T-cell (primary cell): ENCODE data around the gene PHYKPL. TPM values are rescaled to one million over a fixed set of nuclear protein-coding genes. Genes with fewer than 3 reads are reported as not detected.

Experiments
- ATAC-seq, 4 experiments: fragments of 200-7000 bp in 3 of 4; fragments of 150-1000 bp in 1 of 4; cut with Tn5 transposase; replicated peaks in 1 of 4; 1 replicate in 3 of 4; 2 replicates in 1 of 4; pipeline ENCODE4 v1.10.0; 2021; ENCODE audit warnings: moderate library complexity in 3 of 4, mild to moderate bottlenecking in 2 of 4, moderate number of reproducible peaks in 1 of 4
- CTCF ChIA-PET, 2 donors: fragments of 300-600 bp; sonication (Branson Sonifier 250); formaldehyde crosslinking; loops; one replicate each; lab custom pipeline; 2022; ENCODE audit warnings: antibody characterized with exemption in 2 of 2; lab: Charles Lee
- POLR2A ChIA-PET, 2 donors: fragments of 300-600 bp; sonication (Branson Sonifier 250); formaldehyde crosslinking; loops; one replicate each; lab custom pipeline; 2022; ENCODE audit warnings: antibody characterized with exemption in 2 of 2; lab: Charles Lee
- DNase-seq, 35 experiments: peaks; one replicate each; pipeline versions ENCODE4 v3.0.0 to v3.0.0-alpha.2; 2013 to 2023
- H3K27ac ChIP-seq: one replicate; pipeline ENCODE4 v1.5.1; 2013; ENCODE audit warnings: low read length
- H3K27me3 ChIP-seq, 2 experiments: replicated peaks in 1 of 2; 1 replicate in 1 of 2; 2 replicates in 1 of 2; pipeline versions ENCODE4 v1.6.1 to v1.7.0; 2013; ENCODE audit warnings: low read length in 1 of 2, mixed read lengths in 1 of 2; ENCODE audit not compliant: control insufficient read depth in 2 of 2, insufficient read depth in 2 of 2; ENCODE audit errors: extremely low read depth in 1 of 2
- H3K36me3 ChIP-seq, 2 donors: 1 replicate in 1 of 2; 2 replicates in 1 of 2; pipeline versions ENCODE4 v1.6.1 to v1.7.0; 2013; ENCODE audit warnings: low read length in 1 of 2; ENCODE audit not compliant: control insufficient read depth in 2 of 2, insufficient read depth in 1 of 2; ENCODE audit errors: extremely low read depth in 1 of 2
- H3K4me1 ChIP-seq, 2 experiments: 1 replicate in 1 of 2; 2 replicates in 1 of 2; pipeline versions ENCODE4 v1.6.1 to v1.7.0; 2013; ENCODE audit warnings: low read length in 2 of 2, mixed read lengths in 1 of 2; ENCODE audit not compliant: insufficient read depth in 2 of 2, control insufficient read depth in 1 of 2; ENCODE audit errors: extremely low read depth in 1 of 2
- H3K4me3 ChIP-seq, 2 donors: 1 replicate in 1 of 2; 2 replicates in 1 of 2; pipeline versions ENCODE4 v1.5.1 to v1.7.0; 2013; ENCODE audit warnings: mild to moderate bottlenecking in 2 of 2, low read length in 1 of 2, moderate library complexity in 1 of 2; ENCODE audit not compliant: control insufficient read depth in 1 of 2; ENCODE audit errors: extremely low read depth in 1 of 2
- H3K9me3 ChIP-seq: 2 replicates; pipeline ENCODE4 v1.7.0; 2013
- H3K27ac Mint-ChIP-seq, 2 donors: one replicate each; pipeline ENCODE4 v1.8.0; 2020 to 2021; ENCODE audit warnings: mild to moderate bottlenecking in 2 of 2, mixed read lengths in 2 of 2
- H3K27me3 Mint-ChIP-seq, 2 donors: one replicate each; pipeline ENCODE4 v1.8.0; 2021 to 2022; ENCODE audit warnings: mixed read lengths in 2 of 2
- H3K36me3 Mint-ChIP-seq: one replicate; pipeline ENCODE4 v1.8.0; 2021; ENCODE audit warnings: mixed read lengths
- H3K4me1 Mint-ChIP-seq, 3 donors: one replicate each; pipeline ENCODE4 v1.8.0; 2020 to 2022; ENCODE audit warnings: mixed read lengths in 3 of 3, mild to moderate bottlenecking in 1 of 3
- H3K4me3 Mint-ChIP-seq, 3 donors: one replicate each; pipeline ENCODE4 v1.8.0; 2020 to 2022; ENCODE audit warnings: mild to moderate bottlenecking in 3 of 3, mixed read lengths in 3 of 3, moderate library complexity in 3 of 3
- H3K9me3 Mint-ChIP-seq, 3 donors: one replicate each; pipeline ENCODE4 v1.8.0; 2020 to 2022; ENCODE audit warnings: mixed read lengths in 3 of 3
- WGBS: methylation state at CpG from one replicate; pipeline ENCODE4 v1.1.5; 2013; ENCODE audit warnings: missing lambda C conversion rate; ENCODE audit not compliant: insufficient coverage; 5-methylcytosine and 5-hydroxymethylcytosine counted together
- total RNA-seq, 35 experiments: library from RNA in 6 of 35; stranded (reverse) in 6 of 35; fragments of 120-200 nt in 1 of 35; gene quantifications; one replicate each; pipeline versions ENCODE4 v1.2.1 to v1.2.4 and lab custom pipeline; 2013 to 2026

PHYKPL gene
- total RNA-seq, 5 donors from 2014 or later (not counting 1 experiment from before 2014, with no cell fraction given) = 135 to 208 (median 193) TPM

DNA sequence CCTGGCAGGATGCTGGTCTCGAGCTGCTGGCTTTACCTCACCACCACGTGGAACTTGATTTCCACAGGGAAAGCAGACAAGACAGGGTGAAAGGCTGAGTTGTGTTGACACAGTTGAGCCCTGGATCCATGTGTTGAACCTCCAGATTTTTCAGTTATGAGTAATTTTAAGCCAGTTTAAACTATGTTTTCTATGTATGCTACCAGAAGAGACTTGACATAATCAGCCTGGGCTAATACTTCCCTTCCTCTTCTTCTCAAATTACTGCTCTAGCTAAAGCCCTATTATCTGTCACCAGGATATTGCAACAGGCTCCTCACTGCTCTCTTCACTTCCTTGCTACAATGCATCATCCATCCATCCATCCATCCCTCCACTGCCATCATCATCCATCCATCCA lies 12.0 kb upstream of the PHYKPL start:
- Histone ChIP-seq H3K27ac (no peak overlapping the region), H3K27me3 (no peaks in the 10 kb centered on the region), H3K4me3 (no peak overlapping the region), H3K4me1 (peaks cover 3 to 48% of the 10 kb centered on the region in 2 experiments), H3K36me3 (no peaks in the 10 kb centered on the region), H3K9me3 (no peaks in the 10 kb centered on the region)
- Mint-ChIP-seq H3K36me3 (no peaks in the 10 kb centered on the region), H3K4me1 (peaks cover 25 to 43% (median 32%) of the 10 kb centered on the region in 3 donors), H3K27me3 (no peaks in the 10 kb centered on the region), H3K9me3 (no peaks in the 10 kb centered on the region), H3K27ac (no peak overlapping the region), H3K4me3 (no peak overlapping the region)
- no CpG with 5 or more reads among the region's 2 CpGs for WGBS
- DNase-seq (no peak), ATAC-seq (no peak)
- ChIA-PET CTCF (no interaction called here), POLR2A (no interaction called here)

- Mint-ChIP-seq H3K27me3 (no peaks in the 10 kb centered on the region), H3K4me1 (peaks cover 28 to 46% (median 32%) of the 10 kb centered on the region in 3 donors), H3K27ac (peak overlapping the region; percentile 46 to 84), H3K9me3 (no peaks in the 10 kb centered on the region), H3K4me3 (peak overlapping the region in 1 of 3 donors; percentile 52), H3K36me3 (no peaks in the 10 kb centered on the region)
- CTCF ChIA-PET = no interaction called here
- no peak overlapping the region for H3K27ac ChIP-seq
- no peaks in the 10 kb centered on the region for H3K9me3 ChIP-seq
- POLR2A ChIA-PET = interaction anchor here in 1 of 2 donors (1.0 kb wide), 1 partner anchor 9 kb away, joined by 13 read pairs; no protein-coding TSS in a partner anchor
- WGBS = 61% methylated on average over 4 of the region's 10 CpGs
- H3K27me3 ChIP-seq = no peaks in the 10 kb centered on the region
- peaks cover 11 to 46% of the 10 kb centered on the region in 2 experiments for H3K4me1 ChIP-seq
- H3K4me3 ChIP-seq = no peak overlapping the region
- no peak for ATAC-seq
- H3K36me3 ChIP-seq = no peaks in the 10 kb centered on the region
- peak in 1 of 35 experiments; percentile 25 for DNase-seq
These were observed 9.8 kb upstream of the PHYKPL start for GRCh38 chr5:178242416-178242815.

DNA sequence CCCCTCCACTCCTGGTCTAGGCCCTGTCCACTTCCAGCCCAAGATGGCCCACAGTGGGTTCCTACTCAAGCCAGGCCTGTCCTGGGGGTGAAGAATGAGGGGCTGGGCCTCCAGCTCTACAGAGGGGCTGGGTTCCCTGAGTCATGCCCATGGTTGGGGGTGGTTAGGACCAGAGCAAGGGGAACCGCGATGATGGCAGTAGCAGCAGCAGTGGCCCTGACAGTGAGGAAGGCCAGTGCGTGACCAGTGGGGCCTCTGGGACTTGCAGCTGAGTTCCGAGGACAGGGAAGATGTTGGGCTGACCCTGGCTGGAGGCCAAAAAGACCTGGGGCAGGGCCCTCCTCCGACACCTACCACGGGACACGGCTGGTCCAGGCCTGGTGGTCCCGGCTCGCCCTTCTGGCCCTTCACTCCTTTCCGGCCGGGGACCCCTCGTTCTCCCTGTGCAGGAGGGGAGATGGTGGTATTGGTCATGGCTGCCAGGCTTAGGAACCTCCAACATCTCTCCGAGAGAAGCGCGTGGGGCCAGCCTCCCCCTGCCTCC lies 9.2 kb upstream of the PHYKPL start:
- peaks cover 11 to 49% of the 10 kb centered on the region in 2 experiments for H3K4me1 ChIP-seq
- 71% methylated on average over 4 of the region's 15 CpGs for WGBS
- CTCF ChIA-PET = no interaction called here

GRCh38 chr5:178241231-178241663 lies 8.6 kb upstream of the PHYKPL start:
- peak overlapping the region; percentile 17 to 77 (median 35) for H3K4me3 Mint-ChIP-seq
- Histone ChIP-seq H3K4me3 (no peak overlapping the region), H3K4me1 (peaks cover 11 to 54% of the 10 kb centered on the region in 2 experiments), H3K36me3 (no peaks in the 10 kb centered on the region), H3K27ac (peak overlapping the region; percentile 31), H3K27me3 (no peaks in the 10 kb centered on the region), H3K9me3 (no peaks in the 10 kb centered on the region)
- no peaks in the 10 kb centered on the region for H3K36me3 Mint-ChIP-seq
- peak overlapping the region; percentile 88 to 93 for H3K27ac Mint-ChIP-seq
- 25% methylated on average over 4 of the region's 8 CpGs for WGBS
- ChIA-PET CTCF (no interaction called here), POLR2A (no interaction called here)
- ATAC-seq = peak; percentile 13 to 51 (median 28)
- H3K4me1 Mint-ChIP-seq = peaks cover 34 to 50% (median 43%) of the 10 kb centered on the region in 3 donors
- no peaks in the 10 kb centered on the region for H3K27me3 Mint-ChIP-seq
- peak in 1 of 35 experiments; percentile 31 for DNase-seq
- no peaks in the 10 kb centered on the region for H3K9me3 Mint-ChIP-seq

More for the DNA sequence above, 9.2 kb upstream of the PHYKPL start:
- H3K4me3 Mint-ChIP-seq = peak overlapping the region in 1 of 3 donors; percentile 77
- peak in 2 of 4 experiments; percentile 9 to 15 for ATAC-seq
- H3K9me3 ChIP-seq = no peaks in the 10 kb centered on the region
- peak overlapping the region; percentile 88 to 93 for H3K27ac Mint-ChIP-seq
- POLR2A ChIA-PET = no interaction called here
- H3K9me3 Mint-ChIP-seq = no peaks in the 10 kb centered on the region
- peak overlapping the region; percentile 31 for H3K27ac ChIP-seq
- H3K27me3 Mint-ChIP-seq = no peaks in the 10 kb centered on the region
- H3K36me3 Mint-ChIP-seq = no peaks in the 10 kb centered on the region
- no peaks in the 10 kb centered on the region for H3K27me3 ChIP-seq
- H3K36me3 ChIP-seq = no peaks in the 10 kb centered on the region
- H3K4me1 Mint-ChIP-seq = peaks cover 29 to 47% (median 39%) of the 10 kb centered on the region in 3 donors
- H3K4me3 ChIP-seq = no peak overlapping the region
- no peak for DNase-seq

GRCh38 chr5:178240766-178241165 lies 8.2 kb upstream of the PHYKPL start:
- peak overlapping the region; percentile 88 to 93 for H3K27ac Mint-ChIP-seq
- H3K4me1 Mint-ChIP-seq = peaks cover 34 to 50% (median 43%) of the 10 kb centered on the region in 3 donors
- peak in 1 of 35 experiments; percentile 26 for DNase-seq
- WGBS = 40% methylated on average over 9 of the region's 9 CpGs
- ChIA-PET POLR2A (no interaction called here), CTCF (no interaction called here)
- peak overlapping the region; percentile 35 to 77 (median 39) for H3K4me3 Mint-ChIP-seq
- Histone ChIP-seq H3K4me1 (peaks cover 11 to 59% of the 10 kb centered on the region in 2 experiments), H3K36me3 (no peaks in the 10 kb centered on the region), H3K4me3 (peak overlapping the region in 1 of 2 donors; percentile 26), H3K9me3 (no peaks in the 10 kb centered on the region), H3K27me3 (no peaks in the 10 kb centered on the region), H3K27ac (peak overlapping the region; percentile 31)
- H3K27me3 Mint-ChIP-seq = no peaks in the 10 kb centered on the region
- peak in 3 of 4 experiments; percentile 25 to 43 (median 43) for ATAC-seq
- H3K9me3 Mint-ChIP-seq = no peaks in the 10 kb centered on the region
- H3K36me3 Mint-ChIP-seq = no peaks in the 10 kb centered on the region

DNA sequence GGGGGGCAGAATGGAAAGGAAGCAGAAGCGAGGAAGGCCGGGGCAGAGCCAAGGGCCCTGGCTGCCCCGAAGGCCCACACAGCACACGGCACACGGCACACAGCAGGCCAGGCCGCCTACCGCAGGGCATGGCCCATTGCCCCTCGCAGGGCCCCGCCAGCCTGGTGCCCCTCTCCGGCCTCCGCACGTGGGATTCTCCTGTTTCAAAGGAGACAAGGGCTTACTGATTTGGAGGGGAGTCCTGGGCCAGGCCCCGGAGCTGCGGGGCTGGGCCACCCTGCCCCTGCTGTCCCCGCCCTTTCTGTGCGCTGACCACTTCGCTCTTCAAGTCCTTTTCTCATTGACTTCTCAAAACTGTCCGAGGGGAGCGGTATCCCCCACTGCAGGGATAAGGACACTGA lies 7.7 kb upstream of the PHYKPL start:
- 88% methylated on average over 12 of the region's 19 CpGs for WGBS
- Histone ChIP-seq H3K27ac (peak overlapping the region; percentile 67), H3K27me3 (no peaks in the 10 kb centered on the region), H3K4me3 (peak overlapping the region in 1 of 2 donors; percentile 26), H3K9me3 (no peaks in the 10 kb centered on the region), H3K36me3 (no peaks in the 10 kb centered on the region), H3K4me1 (peaks cover 11 to 63% of the 10 kb centered on the region in 2 experiments)
- no peaks in the 10 kb centered on the region for H3K9me3 Mint-ChIP-seq
- peak overlapping the region; percentile 88 to 93 for H3K27ac Mint-ChIP-seq
- no peaks in the 10 kb centered on the region for H3K36me3 Mint-ChIP-seq
- DNase-seq = peak in 1 of 35 experiments; percentile 20
- peak overlapping the region in 2 of 3 donors; percentile 39 to 77 for H3K4me3 Mint-ChIP-seq
- peaks cover 35 to 50% (median 44%) of the 10 kb centered on the region in 3 donors for H3K4me1 Mint-ChIP-seq
- peak in 2 of 4 experiments; percentile 13 to 25 for ATAC-seq
- ChIA-PET POLR2A (no interaction called here), CTCF (no interaction called here)
- no peaks in the 10 kb centered on the region for H3K27me3 Mint-ChIP-seq
